Fibroblast of the conjunctiva (primary cell): ENCODE data around the gene EIF4E2.
A peak's percentile ranks its signal among the peaks of the same experiment; 100 is the strongest.
"Not testable (repeated sequence)": the region's sequence is repeated elsewhere in the genome, so short reads cannot be mapped to it uniquely, and the experiment has no call there.

Experiments
- DNase-seq: peaks from one replicate; pipeline ENCODE4 v3.0.0-alpha.2; 2010; ENCODE audit warnings: low read depth

Gene EIF4E2

DNA sequence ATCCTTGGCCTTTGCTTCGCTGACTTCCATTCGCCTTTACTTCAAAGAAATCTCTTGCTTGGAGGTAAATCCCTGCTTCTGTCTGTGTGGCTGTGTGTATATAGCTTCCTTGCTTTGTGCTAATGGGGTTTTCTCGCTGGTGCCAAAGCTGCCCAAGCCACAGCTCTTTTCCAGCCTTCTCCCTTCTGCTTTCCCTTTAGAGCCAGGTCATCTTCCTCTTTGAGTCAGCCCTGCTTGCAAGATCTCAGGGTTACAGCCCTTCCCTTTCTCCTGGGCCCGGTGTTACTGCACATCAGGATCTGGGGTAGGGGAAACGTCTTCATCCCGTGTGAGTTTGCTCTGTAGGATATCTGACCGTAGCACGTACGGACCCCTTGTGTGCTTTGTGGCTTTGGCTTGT is 19.1 kb downstream of the EIF4E2 start:
- DNase-seq: no peak

DNA sequence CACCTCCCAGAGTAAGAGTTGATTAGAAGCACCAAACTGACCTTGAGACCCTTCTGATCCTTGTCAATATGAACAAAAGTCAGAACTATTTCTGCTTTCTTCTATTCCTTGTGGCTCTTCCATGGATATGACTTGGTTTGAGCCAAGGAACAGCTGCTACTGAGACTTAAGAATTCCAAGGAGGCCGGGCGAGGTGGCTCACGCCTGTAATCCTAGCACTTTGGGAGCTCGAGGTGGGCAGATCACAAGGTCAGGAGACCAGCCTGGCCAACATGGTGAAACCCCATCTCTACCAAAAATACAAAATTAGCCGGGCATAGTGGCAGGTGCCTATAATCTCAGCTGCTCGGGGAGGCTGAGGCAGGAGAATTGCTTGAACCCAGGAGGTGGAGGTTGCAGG is 20.0 kb downstream of the EIF4E2 start:
- DNase-seq: not testable (repeated sequence)

DNA sequence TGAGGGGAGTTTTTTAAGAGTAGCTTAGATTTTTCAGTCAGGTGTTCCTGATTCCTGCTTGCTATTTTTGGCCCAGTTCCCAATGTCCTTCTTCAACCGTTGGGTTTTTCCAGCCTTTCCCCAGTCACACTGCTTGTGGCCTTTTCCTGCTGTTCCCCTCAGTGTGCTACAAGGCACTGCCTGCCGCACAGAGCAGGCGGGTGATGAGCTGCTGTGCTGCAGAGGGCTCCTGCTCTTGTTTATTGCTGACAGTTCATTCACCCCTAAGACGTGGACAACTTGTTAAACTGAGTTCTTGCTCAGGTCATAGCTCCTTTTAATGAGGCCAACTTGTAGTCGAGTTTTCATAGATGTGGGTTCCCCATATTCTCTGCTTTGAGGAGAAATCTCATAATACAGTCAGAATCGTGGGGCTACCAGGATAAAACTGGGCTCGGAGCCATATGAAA is 20.6 kb downstream of the EIF4E2 start:
- DNase-seq: no peak

DNA sequence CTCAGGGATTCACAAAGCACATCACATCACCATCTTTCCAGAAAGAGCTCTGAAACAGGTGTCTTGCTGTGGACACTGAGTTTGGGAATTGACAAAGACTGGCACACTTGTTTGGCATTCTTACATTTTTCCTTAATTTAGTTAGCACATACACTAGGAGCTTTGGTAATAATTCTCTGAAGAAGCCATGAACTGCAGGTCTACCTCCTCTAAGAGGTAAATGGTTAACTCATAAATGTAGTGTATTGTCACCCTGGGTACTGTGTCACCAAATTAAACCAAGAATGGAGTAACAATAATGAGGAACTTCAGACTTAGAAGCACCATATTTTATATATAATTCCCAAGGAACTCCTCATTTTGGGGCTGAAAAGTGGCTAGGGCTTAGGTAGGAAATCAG is 22.6 kb downstream of the EIF4E2 start:
- DNase-seq: no peak

DNA sequence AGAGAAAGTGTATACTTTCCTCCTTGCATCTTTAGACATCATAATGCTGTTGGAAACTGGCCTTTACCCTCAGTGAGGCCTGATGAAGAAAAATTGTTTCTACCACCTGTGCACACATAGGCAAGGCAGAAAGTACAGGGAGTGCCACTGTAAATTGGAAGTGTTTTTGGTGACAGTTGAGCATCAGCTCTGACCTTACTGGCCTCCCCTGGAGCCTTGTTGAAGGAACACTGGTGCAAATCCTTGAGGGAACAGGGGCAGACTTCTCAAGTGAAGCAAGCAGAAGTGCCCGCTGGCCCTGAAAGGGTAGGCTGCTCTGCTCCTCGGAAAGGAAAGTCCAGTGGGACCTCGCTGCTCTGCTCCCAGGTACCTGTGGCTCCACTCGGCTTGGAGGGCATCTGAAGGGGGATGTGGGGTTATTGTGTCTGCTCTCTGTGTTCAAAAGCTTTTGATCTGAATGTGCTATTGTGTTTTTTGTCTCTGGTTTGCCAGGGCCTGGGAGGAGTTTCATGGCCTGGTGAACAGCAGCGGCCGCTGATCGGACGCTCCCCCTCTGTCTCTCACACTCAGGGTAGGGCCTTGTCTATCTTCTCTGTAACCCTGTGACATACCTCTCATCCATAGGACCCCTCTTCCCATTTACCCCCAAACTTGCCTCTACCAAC is 23.4 kb downstream of the EIF4E2 start:
- DNase-seq: no peak

DNA sequence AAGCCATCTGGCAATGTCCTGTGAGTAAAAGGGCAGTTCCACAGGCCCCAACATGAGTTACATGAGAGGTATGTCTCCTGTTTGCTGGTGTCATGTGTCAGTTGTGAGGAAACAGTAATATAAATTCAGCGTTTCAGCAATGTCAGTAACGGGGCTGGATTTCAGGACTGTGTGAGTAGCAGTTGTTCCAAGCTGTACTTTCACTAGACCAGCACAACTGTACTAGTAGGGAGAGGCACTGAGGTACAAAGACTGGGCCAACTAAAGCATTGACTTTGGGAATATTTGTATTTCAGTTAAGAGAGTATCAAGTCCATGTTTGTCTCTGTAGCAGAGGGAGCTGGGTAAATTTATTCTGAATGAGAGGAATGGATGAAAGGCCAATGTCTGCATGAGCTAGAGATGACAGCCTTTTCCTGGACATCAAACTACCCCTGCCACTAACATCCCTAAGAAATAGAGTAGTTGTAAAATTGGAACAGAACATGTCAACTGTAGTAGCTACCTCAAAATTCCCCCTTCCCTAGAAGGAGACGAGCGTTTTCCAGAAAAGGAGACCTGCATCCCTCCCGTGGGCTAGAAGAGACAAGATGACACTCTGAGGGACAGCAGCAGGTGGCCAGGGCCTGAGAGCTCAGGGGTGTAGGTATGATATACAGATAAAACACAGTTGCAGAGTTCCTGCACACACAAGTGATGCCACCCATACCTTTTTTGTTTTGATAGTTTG is 24.4 kb downstream of the EIF4E2 start:
- DNase-seq: no peak

DNA sequence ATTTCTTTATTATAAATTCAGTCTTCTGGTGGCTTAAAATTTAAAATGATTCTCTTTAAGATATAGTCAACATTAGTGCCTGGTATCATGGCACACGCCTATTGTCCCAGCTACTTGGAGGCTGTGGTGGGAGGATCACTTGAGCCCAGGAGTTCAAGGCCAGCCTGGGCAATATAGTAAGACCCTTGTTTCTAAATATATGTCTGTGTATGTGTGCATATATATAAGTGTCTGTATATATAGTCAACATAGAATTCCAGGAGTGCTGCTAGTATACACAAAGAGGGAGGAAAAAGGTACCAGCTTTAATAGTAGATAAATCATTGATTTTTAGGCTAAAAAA is 24.9 kb downstream of the EIF4E2 start:
- DNase-seq: no peak

DNA sequence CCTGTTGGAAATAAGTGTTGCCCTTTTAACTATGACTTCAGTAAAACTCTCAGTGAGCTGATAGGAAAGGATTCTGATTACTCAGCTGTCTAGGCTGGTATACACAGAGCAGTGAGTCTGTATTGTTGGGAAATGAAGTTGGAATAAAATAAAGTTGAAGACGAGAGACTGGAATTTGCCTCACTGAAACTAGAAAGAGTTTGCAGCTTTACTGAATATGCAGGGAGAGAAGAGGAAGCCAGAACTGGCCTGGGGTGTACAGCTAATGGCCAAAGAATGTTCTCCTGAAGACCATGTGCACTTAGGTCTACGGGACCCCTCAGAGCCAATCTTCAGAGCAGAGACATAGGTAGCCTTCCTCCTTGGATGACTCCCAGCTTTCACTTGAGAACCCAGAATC is 26.5 kb downstream of the EIF4E2 start:
- DNase-seq: no peak

DNA sequence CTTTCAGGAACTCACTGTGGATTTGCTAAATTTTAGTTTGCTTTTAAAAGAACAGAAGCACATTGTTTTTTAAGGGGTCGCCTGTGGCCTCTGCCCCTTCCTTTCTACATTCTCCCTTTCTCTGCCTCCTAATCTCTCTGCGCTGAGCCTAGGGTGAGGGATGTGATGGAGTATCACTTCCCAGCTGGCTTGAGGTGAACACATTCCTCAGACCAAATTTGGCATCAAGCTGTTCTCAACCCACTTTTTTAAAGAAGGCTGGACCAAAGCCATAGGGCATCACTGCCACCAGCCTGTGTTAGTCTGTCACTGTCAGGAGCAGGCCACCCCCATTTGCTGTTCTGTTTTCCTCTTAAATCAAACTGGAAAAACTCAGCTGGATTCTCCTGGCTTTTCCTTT is 27.4 kb downstream of the EIF4E2 start:
- DNase-seq: no peak

DNA sequence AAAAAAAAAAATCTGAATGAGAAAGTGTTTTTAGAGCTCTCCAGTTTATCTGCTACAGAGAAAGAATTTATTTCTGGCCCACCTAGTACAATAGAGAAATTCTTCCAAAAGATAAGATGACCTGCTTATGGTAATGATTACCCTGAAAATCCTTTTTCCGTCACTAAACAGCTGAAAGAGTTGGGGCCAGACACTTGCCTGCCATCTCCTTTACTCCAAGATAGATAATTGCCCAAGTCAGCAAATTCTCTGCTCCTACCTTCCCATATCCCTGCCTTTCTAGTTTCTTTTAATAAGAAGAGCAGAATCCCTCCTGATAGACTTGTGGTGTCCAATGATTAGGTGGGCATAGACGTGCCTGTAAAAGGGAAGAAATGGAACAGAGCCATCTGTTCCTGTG is 28.1 kb downstream of the EIF4E2 start:
- DNase-seq: no peak

DNA sequence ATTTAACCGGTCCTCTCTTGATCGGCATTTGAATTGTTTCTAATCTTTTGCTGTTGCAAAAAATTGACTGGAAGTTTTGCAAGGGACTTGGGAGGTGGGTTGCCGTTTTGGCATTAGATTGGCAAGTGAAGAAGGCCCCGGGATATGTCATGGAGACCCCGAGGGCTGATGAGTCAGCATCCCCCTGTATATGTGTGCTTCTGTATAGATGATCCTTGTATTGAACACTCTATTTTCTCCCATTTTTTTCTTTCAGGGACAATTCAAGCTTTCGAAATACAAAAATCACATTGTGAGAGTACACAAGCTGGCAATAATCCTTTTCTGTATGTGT is 30.1 kb downstream of the EIF4E2 start:
- no peak for DNase-seq

DNA sequence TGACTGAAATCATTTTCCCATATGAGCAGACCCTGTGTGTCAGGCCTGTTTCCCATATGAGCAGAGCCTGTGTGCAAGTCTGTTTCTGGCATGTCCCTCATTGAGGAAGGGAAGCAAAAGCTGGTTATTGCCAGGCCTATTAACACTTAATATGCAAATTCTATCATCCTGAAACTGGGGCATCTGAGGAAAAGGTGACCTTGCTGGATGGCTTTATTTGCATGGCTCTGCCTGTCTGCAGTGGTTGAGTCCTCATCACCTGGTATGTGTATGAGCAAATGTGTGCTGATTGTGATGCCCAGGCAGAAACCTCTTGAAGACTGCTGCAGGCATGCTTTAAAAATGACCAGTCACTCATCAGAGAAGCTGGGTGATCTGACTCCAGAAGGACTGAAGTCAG is 31.2 kb downstream of the EIF4E2 start:
- DNase-seq: no peak

DNA sequence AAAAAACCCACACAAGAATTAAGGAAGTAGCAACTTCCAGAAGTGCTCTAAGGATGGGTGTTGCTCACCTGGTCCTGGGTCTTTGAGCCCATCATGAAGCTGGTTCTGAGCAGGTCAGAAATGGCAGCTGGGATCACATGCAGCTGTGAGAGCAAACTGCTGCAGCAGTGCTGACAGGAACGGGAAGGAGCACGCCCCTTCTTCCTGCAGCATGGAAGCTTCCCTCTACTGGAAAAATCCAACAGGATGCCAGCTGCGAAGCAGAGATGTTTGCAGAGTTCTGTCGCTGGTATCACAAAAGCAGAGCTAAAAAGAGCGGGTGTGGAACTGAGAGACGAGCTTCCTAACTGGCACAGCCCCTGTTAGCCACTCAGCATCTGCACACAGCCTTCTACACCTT is 33.7 kb downstream of the EIF4E2 start:
- DNase-seq: no peak

DNA sequence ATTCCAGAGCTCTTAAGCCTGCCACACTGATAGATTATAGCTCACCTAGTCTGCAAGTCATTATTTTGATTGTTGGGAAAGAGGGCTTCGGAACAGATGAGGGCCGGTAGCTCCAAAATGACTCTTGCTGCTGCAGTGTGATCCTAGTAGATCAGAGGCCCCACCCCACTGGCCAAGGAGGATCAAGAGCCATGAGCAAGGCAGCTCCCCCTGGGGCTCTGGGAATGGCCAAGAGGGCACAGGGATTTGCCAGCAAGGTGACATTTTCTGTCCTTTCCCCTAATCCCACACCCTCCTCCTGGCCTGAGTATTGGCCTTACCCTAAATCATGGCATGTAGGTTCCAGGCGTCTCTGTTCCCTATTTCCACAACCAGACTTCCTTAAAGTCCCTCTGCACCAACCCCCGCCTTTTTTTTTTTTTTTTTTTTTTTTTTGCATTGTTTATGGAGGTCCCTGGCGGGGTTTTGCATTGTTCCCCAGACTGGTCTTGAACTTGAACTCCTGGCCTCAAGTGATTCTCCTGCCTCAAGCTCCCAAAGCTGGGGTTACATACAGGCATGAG is 36.5 kb downstream of the EIF4E2 start:
- DNase-seq: no peak

DNA sequence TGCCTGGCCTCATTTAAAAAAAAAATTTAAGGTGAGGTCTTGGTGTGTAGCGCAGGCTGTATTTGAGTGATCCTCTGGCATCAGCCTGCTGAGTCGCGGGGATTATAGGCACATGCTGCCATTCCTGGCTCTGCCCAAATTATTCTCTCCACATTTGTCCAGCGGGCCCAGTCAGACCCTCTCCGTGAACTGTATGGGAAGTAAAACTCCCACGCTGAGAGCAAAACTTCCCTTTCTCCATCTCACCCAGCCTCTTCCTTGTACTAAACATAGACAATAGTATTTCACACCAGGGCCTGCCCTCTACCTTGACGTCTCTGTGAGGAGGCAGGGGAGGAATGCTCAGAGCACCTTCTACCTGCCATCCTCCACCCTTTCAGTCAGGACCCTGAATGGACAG is 37.0 kb downstream of the EIF4E2 start:
- DNase-seq: no peak

DNA sequence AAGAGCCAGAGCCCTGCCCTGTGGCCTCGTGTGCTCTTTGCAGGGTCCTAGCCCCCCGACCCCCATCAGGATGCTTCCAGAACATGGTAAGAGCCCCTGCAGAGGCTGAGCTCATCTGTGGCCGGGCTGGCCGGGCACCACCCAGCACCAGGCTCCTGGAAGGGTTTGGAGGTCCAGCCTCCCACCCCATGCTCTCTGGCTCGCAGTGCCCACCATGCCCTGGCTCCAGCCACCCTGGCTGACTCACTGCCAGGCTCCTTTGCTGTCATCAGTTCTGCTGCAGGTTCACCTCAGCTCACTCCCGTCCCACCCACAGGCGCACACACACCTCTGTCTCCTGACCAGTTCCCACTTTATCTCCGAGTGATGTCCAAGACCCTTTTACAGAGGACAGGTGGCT is 37.5 kb downstream of the EIF4E2 start:
- no peak for DNase-seq

DNA sequence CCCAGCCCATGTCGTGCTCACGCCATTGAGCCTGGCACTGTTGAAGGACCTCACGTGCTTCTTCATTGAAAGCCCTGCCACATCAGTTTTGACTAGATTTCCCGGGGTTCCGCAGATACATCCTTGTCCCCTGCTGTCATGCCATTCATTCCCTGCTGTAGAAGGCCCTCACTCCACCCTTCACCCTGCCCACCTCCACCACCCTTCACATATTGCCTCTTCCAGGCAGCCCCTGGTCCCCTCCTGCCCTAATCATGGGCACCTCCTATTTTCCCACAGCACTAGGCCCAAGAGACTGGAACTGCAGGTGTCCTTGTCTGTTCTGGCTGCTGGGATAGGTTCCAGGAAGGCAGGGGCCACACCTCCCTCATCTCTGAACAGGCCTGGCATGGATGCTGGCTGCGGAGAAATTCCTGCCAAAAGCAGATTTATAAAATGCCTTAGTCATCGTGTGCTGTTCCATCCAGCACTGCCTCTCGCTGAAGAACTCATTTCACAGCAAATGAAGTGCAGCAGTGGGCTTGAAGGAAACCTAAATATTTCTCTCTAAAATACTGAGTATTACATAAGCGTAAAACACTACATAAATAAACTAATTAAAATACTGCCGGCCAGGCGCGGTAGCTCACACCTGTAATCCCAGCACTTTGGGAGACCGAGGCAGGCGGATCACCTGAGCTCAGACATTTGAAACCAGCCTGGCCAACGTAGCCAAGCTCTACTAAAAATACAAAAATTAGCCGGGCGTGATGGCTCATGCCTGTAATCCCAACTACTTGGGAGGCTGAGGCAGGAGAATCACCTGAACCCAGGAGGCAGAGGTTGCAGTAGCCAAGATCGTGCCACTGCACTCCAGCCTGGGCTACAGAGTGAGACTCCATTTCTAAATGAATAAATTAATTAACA is 38.4 kb downstream of the EIF4E2 start:
- peak; percentile 79 for DNase-seq

DNA sequence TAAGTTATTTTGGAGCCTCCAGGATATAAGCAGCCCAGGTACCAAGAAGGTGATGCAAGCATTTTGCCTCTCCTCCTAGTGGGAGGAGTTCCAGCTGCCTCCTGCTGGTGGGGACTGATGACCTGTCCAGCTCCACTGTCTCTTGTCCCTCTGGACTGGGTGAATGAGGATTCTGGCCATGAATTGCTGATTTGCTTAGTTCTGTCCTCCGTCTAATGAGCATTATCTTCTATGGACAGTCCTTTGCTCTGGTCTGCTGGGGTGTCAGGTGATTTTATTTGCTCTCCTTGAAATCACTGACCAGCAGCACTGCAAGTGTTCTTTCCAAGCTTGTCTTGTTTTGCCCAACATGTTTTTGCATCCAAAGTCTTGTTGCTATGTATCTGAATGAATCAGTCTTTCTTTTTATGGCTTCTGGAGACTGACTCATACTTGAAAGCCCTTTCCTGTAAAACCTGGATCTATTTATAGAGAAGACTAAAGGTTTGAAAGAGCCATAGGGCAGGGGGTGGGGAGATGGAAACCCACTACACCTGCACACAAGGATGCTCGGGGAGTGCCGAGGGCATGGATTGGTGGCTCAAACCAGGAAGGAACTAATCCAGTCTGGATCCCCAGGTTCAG is 42.4 kb downstream of the EIF4E2 start:
- DNase-seq: peak; percentile 46

DNA sequence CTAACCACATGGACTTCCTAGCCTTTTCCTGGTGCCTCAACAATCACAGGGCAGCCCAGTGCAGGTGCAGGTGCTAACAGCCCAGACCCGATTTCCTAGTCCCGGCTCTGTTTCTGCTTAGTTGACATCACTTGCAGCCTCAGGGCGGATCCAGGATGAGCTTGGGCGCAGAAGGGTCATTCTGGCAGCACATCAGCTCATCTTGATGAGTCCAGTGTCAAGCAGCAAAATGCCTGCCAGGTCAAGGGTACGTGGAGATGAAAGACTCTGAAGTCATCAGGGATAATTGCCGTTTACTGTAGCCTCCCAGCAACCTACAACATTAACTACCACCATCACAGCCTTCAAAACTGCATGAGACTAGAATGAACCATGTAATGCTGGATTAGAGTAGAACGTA is 43.5 kb downstream of the EIF4E2 start:
- DNase-seq: no peak

DNA sequence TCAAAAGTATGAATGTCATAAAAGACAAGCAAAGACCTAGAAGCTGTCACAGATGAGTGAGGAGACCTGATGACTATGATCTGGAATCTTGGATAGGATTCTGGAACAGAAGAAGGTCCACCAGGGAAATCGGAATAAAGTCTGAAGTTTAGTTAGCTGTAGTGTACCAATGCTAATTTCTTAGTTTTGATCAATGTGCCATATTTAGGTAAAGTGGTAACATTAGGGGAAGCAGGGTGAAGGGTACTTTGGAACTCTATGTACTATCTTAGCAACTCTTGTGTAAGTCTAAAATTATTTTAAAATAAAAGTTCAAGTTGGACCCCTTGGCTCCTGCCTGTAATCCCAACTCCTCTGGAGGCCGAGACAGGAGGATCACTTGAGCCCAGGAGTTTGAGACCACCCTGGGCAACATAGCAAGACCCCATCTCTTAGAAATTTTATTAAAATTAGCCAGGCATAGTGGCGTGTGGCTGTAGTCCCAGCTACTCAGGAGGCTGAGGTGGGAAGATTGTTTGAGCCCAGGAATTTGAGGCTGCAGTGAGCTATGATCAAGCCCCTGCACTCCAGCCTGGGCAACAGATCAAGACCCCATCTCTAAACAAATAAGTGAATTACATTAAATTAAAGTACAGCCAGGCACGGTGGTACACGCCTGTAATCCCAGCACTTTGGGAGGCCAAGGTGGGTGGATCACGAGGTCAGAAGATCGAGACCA is 47.0 kb downstream of the EIF4E2 start:
- DNase-seq: no peak

DNA sequence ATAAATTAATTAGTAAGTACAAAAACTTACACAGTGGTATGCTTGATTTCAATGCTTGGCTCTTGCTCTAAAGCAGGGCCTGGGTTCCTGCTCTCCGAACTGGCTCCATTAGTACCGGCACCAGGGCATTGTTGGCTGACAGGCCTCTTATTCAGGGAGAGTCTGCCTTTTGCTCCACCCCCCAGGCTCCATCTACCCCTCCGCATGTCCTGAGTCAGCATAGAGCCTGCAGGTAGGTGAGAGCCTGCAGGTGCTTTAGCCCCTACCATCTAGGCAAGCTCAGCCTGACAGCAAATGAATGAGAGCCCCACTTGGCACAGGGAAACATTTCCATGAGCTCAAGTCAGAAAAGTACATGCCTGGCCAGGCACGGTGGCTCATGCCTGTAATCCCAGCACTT is 47.8 kb downstream of the EIF4E2 start:
- DNase-seq: no peak
